RPMI7951 (cell line): ENCODE data around the gene FAM53C. TPM values are rescaled to one million over a fixed set of nuclear protein-coding genes. Genes with fewer than 3 reads are reported as not detected.

Experiments used
- DNase-seq: peaks from one replicate; pipeline ENCODE4 v3.0.0-alpha.2; 2012; ENCODE audit warnings: low read depth
- total RNA-seq: library from RNA; depleted of rRNA; stranded (reverse); fragments of >200 nt; shearing (Covaris generic); gene quantifications from 2 replicates; pipeline ENCODE4 v1.2.3, GENCODE V29; 2014; rRNA removed

FAM53C gene
- total RNA-seq, 1 experiment from 2014 or later = 35.1 TPM

DNA sequence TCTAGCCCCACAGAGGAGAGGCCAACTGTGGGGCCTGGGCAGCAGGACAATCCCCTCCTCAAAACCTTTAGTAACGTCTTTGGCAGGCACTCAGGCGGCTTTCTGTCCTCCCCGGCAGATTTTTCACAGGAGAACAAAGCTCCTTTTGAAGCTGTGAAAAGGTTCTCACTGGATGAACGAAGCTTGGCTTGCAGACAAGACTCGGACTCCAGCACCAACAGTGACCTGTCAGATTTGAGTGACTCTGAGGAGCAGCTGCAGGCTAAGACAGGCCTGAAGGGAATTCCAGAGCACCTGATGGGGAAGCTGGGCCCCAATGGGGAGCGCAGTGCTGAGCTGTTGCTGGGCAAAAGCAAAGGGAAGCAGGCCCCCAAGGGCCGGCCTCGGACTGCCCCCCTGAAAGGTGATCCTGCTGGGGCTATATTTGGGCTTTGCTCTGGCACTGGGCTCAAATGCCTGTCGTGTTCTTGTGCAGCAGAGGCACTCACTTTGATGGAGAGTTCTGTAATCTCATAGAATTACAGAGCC, 53.9 kb downstream of the FAM53C start:
- no peak for DNase-seq

Other genes with a start within 250 kb of the FAM53C start
- gene NME5, start 198.8 kb upstream of the FAM53C start, total RNA-seq = 0.29 and 0.36 TPM in 2 replicates
- gene BRD8, start 159.6 kb upstream of the FAM53C start, total RNA-seq = 34.3 and 48.4 TPM in 2 replicates
- gene KIF20A, start 159.2 kb upstream of the FAM53C start, total RNA-seq = 161 and 183 TPM in 2 replicates
- 26.2 and 35.2 TPM in 2 replicates for gene CDC23, start 124.9 kb upstream of the FAM53C start, total RNA-seq
- not detected in 2 replicates for gene GFRA3, start 63.6 kb upstream of the FAM53C start, total RNA-seq
- 24.4 and 28.3 TPM in 2 replicates for gene CDC25C, start 6.5 kb upstream of the FAM53C start, total RNA-seq
- 20.7 and 24.0 TPM in 2 replicates for gene KDM3B, start 14.4 kb downstream of the FAM53C start, total RNA-seq
- gene REEP2, start 100.8 kb downstream of the FAM53C start, total RNA-seq = 5.5 and 10.3 TPM in 2 replicates
- gene EGR1, start 127.2 kb downstream of the FAM53C start, total RNA-seq = 1.1 and 1.7 TPM in 2 replicates
- gene ETF1, start 205.0 kb downstream of the FAM53C start, total RNA-seq = 75.7 and 88.3 TPM in 2 replicates
- gene HSPA9, start 237.1 kb downstream of the FAM53C start, total RNA-seq = 172 and 209 TPM in 2 replicates